HL-60 (cell line): ENCODE data around the gene CCNE1.
"Not testable (repeated sequence)": the region's sequence is repeated elsewhere in the genome, so short reads cannot be mapped to it uniquely, and the experiment has no call there.

ENCODE experiments used
- DNase-seq, 2 experiments: peaks; one replicate each; pipeline ENCODE4 v3.0.0-alpha.2; 2010 to 2020; ENCODE audit warnings: low read depth in 1 of 2, low spot score in 1 of 2
- H3K27ac ChIP-seq: fragments of 250-450 bp; sonication (Bioruptor Pico); replicated peaks from 2 replicates; pipeline ENCODE4 v1.5.1; 2020; ENCODE audit warnings: mild to moderate bottlenecking, moderate library complexity
- H3K27me3 ChIP-seq: fragments of 250-450 bp; sonication (Bioruptor Pico); 2 replicates; pipeline ENCODE4 v1.5.1; 2021; ENCODE audit warnings: mild to moderate bottlenecking, moderate library complexity; ENCODE audit not compliant: insufficient read depth, poor library complexity, severe bottlenecking
- H3K4me3 ChIP-seq: replicated peaks from 2 replicates; pipeline ENCODE4 v1.5.1; 2011; ENCODE audit warnings: mild to moderate bottlenecking, control low read depth, low read length; ENCODE audit not compliant: insufficient read depth
- CTCF ChIP-seq: IDR thresholded peaks from one replicate; pipeline ENCODE4 v1.5.1; 2011; ENCODE audit warnings: low read length, control low read depth, inconsistent platforms; ENCODE audit not compliant: insufficient read depth
- GABPA ChIP-seq: IDR thresholded peaks from 2 replicates; pipeline ENCODE4 v1.6.1; 2012; ENCODE audit warnings: low read depth
- POLR2AphosphoS5 ChIP-seq: IDR thresholded peaks from 2 replicates; pipeline ENCODE4 v1.6.1; 2012; ENCODE audit warnings: low read depth
- SPI1 ChIP-seq: IDR thresholded peaks from 2 replicates; pipeline ENCODE4 v1.6.1; 2012; ENCODE audit warnings: low read depth, mild to moderate bottlenecking, borderline replicate concordance
- TF ChIP-seq, protein P1 (sequence below): IDR thresholded peaks from 2 replicates; pipeline ENCODE4 v1.6.1; 2012; ENCODE audit warnings: low read depth; ENCODE audit not compliant: insufficient replicate concordance

Gene CCNE1

GRCh38 chr19:29819300-29819699, 7.5 kb downstream of the CCNE1 start:
- H3K27ac ChIP-seq = no peak overlapping the region
- no peaks in the 10 kb centered on the region for H3K27me3 ChIP-seq
- no peak for TF ChIP-seq SPI1
- TF ChIP-seq POLR2AphosphoS5 = no peak
- no peak for TF ChIP-seq CTCF
- TF ChIP-seq, protein P1, sequence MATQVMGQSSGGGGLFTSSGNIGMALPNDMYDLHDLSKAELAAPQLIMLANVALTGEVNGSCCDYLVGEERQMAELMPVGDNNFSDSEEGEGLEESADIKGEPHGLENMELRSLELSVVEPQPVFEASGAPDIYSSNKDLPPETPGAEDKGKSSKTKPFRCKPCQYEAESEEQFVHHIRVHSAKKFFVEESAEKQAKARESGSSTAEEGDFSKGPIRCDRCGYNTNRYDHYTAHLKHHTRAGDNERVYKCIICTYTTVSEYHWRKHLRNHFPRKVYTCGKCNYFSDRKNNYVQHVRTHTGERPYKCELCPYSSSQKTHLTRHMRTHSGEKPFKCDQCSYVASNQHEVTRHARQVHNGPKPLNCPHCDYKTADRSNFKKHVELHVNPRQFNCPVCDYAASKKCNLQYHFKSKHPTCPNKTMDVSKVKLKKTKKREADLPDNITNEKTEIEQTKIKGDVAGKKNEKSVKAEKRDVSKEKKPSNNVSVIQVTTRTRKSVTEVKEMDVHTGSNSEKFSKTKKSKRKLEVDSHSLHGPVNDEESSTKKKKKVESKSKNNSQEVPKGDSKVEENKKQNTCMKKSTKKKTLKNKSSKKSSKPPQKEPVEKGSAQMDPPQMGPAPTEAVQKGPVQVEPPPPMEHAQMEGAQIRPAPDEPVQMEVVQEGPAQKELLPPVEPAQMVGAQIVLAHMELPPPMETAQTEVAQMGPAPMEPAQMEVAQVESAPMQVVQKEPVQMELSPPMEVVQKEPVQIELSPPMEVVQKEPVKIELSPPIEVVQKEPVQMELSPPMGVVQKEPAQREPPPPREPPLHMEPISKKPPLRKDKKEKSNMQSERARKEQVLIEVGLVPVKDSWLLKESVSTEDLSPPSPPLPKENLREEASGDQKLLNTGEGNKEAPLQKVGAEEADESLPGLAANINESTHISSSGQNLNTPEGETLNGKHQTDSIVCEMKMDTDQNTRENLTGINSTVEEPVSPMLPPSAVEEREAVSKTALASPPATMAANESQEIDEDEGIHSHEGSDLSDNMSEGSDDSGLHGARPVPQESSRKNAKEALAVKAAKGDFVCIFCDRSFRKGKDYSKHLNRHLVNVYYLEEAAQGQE = no peak
- TF ChIP-seq GABPA = no peak
- no peak for DNase-seq
- H3K4me3 ChIP-seq = no peak overlapping the region

GRCh38 chr19:29819986-29820385, 8.2 kb downstream of the CCNE1 start:
- Histone ChIP-seq H3K4me3 (no peak overlapping the region), H3K27me3 (no peaks in the 10 kb centered on the region), H3K27ac (no peak overlapping the region)
- no peak for DNase-seq
- no peak for TF ChIP-seq CTCF
- no peak for TF ChIP-seq GABPA
- no peak for TF ChIP-seq SPI1
- TF ChIP-seq, protein P1 = no peak
- TF ChIP-seq POLR2AphosphoS5 = no peak

DNA sequence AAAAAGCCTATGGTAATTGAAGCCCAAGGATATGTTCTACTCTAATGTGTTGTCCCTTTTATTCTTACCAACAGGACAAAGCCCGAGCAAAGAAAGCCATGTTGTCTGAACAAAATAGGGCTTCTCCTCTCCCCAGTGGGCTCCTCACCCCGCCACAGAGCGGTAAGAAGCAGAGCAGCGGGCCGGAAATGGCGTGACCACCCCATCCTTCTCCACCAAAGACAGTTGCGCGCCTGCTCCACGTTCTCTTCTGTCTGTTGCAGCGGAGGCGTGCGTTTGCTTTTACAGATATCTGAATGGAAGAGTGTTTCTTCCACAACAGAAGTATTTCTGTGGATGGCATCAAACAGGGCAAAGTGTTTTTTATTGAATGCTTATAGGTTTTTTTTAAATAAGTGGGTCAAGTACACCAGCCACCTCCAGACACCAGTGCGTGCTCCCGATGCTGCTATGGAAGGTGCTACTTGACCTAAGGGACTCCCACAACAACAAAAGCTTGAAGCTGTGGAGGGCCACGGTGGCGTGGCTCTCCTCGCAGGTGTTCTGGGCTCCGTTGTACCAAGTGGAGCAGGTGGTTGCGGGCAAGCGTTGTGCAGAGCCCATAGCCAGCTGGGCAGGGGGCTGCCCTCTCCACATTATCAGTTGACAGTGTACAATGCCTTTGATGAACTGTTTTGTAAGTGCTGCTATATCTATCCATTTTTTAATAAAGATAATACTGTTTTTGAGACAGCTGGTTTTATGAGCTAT, 12.0 kb downstream of the CCNE1 start:
- Histone ChIP-seq H3K4me3 (no peak overlapping the region), H3K27ac (no peak overlapping the region), H3K27me3 (no peaks in the 10 kb centered on the region)
- no peak for DNase-seq
- TF ChIP-seq, protein P1 = no peak
- TF ChIP-seq CTCF (no peak), POLR2AphosphoS5 (no peak), SPI1 (no peak), GABPA (no peak)

GRCh38 chr19:29825263-29825662, 13.5 kb downstream of the CCNE1 start:
- H3K27ac ChIP-seq, H3K27me3 ChIP-seq, H3K4me3 ChIP-seq, DNase-seq: not testable (repeated sequence)
